IMR-90 (cell line): ENCODE results near the gene ZNF236.

Source experiments
- CHD1 ChIP-seq: IDR thresholded peaks from 2 replicates; pipeline ENCODE4 v1.6.1; 2012; ENCODE audit warnings: low read depth, low read length, improper control_type of control experiment
- CTCF ChIP-seq: conservative IDR thresholded peaks from 2 replicates; pipeline ENCODE4 v1.5.1; 2012; ENCODE audit warnings: mild to moderate bottlenecking, low read depth, low read length, improper control_type of control experiment
- ELK1 ChIP-seq: fragments of 150-350 bp; IDR thresholded peaks from 2 replicates; pipeline ENCODE4 v1.6.1; 2016; ENCODE audit warnings: low read depth, mild to moderate bottlenecking, low read length, moderate library complexity, borderline replicate concordance
- FOS ChIP-seq: fragments of 150-350 bp; IDR thresholded peaks from 2 replicates; pipeline ENCODE4 v1.6.1; 2016; ENCODE audit warnings: low read depth, low read length
- MAZ ChIP-seq: IDR thresholded peaks from 2 replicates; pipeline ENCODE4 v1.6.1; 2012; ENCODE audit warnings: low read depth, mild to moderate bottlenecking, low read length, improper control_type of control experiment, moderate library complexity, borderline replicate concordance
- NFE2L2 ChIP-seq: fragments of 150-350 bp; IDR thresholded peaks from 2 replicates; pipeline ENCODE4 v1.6.1; 2016; ENCODE audit warnings: low read depth, mild to moderate bottlenecking, low read length
- POLR2A ChIP-seq: IDR thresholded peaks from 2 replicates; pipeline ENCODE4 v1.6.1; 2012; ENCODE audit warnings: mild to moderate bottlenecking, low read depth, low read length
- SMC3 ChIP-seq: fragments of 150-350 bp; IDR thresholded peaks from 2 replicates; pipeline ENCODE4 v1.6.1; 2016; ENCODE audit warnings: low read depth, mild to moderate bottlenecking, antibody characterized with exemption, low read length, moderate library complexity

- TF ChIP-seq POLR2A (no peak), FOS (no peak), ELK1 (no peak), CTCF (no peak), NFE2L2 (no peak), CHD1 (no peak), SMC3 (no peak), MAZ (no peak)
These were observed 155.4 kb downstream of the ZNF236 start for GRCh38 chr18:76977684-76978232.
